Measurements from ENCODE around the gene TMED4. TPM values are rescaled to one million over a fixed set of nuclear protein-coding genes. Genes with fewer than 3 reads are reported as not detected.

TMED4 gene
- total and polyA plus RNA-seq, 2 of the 13 experiments (the other 11 are each of a cell fraction or from before 2014, with no cell fraction given), result 81.4 to 109 TPM

DNA sequence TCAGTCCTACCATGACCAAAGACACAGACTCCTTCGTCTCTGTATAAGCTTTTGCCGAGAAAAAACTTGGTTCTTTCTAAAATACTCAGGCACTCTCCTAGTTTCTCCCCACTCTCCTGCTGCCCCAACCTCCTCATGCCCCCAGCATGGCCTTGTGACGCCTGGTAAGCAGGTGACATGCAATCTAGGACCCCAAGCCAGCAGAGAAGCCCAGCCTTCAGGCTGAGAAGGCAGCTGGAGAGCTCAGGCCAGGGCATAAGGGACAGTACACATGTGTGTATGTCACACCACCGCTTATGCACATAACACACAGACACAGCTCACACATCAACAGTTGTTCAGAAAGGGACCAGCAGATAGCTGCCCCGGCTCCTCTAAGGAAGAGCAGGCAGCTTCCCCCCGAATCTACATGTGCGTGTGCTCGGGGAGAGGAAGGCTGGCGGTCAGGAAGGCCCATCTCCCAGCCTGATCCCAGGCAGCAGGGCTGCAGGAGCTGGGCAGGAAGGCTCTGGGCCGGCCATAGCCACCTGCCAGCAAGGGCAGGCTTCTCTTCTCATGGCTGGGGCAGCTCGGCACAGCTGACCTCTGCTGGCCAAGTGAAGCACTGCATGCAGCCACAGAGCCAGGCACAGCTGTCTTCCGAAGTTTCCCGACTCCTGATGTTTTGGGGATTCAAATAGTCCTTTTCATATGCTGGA, 16.8 kb downstream of the TMED4 start (continued):
- TF ChIP-seq, protein P1, sequence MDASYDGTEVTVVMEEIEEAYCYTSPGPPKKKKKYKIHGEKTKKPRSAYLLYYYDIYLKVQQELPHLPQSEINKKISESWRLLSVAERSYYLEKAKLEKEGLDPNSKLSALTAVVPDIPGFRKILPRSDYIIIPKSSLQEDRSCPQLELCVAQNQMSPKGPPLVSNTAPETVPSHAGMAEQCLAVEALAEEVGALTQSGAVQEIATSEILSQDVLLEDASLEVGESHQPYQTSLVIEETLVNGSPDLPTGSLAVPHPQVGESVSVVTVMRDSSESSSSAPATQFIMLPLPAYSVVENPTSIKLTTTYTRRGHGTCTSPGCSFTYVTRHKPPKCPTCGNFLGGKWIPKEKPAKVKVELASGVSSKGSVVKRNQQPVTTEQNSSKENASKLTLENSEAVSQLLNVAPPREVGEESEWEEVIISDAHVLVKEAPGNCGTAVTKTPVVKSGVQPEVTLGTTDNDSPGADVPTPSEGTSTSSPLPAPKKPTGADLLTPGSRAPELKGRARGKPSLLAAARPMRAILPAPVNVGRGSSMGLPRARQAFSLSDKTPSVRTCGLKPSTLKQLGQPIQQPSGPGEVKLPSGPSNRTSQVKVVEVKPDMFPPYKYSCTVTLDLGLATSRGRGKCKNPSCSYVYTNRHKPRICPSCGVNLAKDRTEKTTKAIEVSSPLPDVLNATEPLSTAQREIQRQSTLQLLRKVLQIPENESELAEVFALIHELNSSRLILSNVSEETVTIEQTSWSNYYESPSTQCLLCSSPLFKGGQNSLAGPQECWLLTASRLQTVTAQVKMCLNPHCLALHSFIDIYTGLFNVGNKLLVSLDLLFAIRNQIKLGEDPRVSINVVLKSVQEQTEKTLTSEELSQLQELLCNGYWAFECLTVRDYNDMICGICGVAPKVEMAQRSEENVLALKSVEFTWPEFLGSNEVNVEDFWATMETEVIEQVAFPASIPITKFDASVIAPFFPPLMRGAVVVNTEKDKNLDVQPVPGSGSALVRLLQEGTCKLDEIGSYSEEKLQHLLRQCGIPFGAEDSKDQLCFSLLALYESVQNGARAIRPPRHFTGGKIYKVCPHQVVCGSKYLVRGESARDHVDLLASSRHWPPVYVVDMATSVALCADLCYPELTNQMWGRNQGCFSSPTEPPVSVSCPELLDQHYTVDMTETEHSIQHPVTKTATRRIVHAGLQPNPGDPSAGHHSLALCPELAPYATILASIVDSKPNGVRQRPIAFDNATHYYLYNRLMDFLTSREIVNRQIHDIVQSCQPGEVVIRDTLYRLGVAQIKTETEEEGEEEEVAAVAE (CRISPR knock-in tag; IDR thresholded peaks at IDR 0.05; ENCODE audit: borderline replicate concordance), result no peak
- TF ChIP-seq DNMT1 (CRISPR knock-in tag; IDR thresholded peaks at IDR 0.05) (no peak), SRF (IDR thresholded peaks at IDR 0.05; ENCODE audit: low read depth, low read length) (no peak), MEIS2 (CRISPR knock-in tag; IDR thresholded peaks at IDR 0.05) (0 out of 2 replicates have a peak, but pooled peaks have one; percentile 9), ZNF205 (CRISPR knock-in tag; IDR thresholded peaks at IDR 0.05) (no peak), TOPORS (CRISPR knock-in tag; IDR thresholded peaks at IDR 0.05) (no peak), ZBTB21 (CRISPR knock-in tag; IDR thresholded peaks at IDR 0.05) (no peak), RXRB (CRISPR knock-in tag; IDR thresholded peaks at IDR 0.05; ENCODE audit: borderline replicate concordance) (peak; percentile 21; the same call in 1 of the 2 replicates), ARHGAP35 (CRISPR knock-in tag; IDR thresholded peaks at IDR 0.05; ENCODE audit: borderline replicate concordance) (no peak), SNAI1 (CRISPR knock-in tag; IDR thresholded peaks at IDR 0.05; ENCODE audit: borderline replicate concordance) (no peak)
- TF ChIP-seq, protein P2, sequence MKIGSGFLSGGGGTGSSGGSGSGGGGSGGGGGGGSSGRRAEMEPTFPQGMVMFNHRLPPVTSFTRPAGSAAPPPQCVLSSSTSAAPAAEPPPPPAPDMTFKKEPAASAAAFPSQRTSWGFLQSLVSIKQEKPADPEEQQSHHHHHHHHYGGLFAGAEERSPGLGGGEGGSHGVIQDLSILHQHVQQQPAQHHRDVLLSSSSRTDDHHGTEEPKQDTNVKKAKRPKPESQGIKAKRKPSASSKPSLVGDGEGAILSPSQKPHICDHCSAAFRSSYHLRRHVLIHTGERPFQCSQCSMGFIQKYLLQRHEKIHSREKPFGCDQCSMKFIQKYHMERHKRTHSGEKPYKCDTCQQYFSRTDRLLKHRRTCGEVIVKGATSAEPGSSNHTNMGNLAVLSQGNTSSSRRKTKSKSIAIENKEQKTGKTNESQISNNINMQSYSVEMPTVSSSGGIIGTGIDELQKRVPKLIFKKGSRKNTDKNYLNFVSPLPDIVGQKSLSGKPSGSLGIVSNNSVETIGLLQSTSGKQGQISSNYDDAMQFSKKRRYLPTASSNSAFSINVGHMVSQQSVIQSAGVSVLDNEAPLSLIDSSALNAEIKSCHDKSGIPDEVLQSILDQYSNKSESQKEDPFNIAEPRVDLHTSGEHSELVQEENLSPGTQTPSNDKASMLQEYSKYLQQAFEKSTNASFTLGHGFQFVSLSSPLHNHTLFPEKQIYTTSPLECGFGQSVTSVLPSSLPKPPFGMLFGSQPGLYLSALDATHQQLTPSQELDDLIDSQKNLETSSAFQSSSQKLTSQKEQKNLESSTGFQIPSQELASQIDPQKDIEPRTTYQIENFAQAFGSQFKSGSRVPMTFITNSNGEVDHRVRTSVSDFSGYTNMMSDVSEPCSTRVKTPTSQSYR (CRISPR knock-in tag; IDR thresholded peaks at IDR 0.05; ENCODE audit: borderline replicate concordance), result no peak
- TF ChIP-seq, protein P3, sequence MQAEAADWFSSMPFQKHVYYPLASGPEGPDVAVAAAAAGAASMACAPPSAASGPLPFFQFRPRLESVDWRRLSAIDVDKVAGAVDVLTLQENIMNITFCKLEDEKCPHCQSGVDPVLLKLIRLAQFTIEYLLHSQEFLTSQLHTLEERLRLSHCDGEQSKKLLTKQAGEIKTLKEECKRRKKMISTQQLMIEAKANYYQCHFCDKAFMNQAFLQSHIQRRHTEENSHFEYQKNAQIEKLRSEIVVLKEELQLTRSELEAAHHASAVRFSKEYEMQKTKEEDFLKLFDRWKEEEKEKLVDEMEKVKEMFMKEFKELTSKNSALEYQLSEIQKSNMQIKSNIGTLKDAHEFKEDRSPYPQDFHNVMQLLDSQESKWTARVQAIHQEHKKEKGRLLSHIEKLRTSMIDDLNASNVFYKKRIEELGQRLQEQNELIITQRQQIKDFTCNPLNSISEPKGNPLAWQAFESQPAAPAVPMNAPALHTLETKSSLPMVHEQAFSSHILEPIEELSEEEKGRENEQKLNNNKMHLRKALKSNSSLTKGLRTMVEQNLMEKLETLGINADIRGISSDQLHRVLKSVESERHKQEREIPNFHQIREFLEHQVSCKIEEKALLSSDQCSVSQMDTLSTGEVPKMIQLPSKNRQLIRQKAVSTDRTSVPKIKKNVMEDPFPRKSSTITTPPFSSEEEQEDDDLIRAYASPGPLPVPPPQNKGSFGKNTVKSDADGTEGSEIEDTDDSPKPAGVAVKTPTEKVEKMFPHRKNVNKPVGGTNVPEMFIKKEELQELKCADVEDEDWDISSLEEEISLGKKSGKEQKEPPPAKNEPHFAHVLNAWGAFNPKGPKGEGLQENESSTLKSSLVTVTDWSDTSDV (CRISPR knock-in tag; IDR thresholded peaks at IDR 0.05), result no peak
- TF ChIP-seq, protein P4, sequence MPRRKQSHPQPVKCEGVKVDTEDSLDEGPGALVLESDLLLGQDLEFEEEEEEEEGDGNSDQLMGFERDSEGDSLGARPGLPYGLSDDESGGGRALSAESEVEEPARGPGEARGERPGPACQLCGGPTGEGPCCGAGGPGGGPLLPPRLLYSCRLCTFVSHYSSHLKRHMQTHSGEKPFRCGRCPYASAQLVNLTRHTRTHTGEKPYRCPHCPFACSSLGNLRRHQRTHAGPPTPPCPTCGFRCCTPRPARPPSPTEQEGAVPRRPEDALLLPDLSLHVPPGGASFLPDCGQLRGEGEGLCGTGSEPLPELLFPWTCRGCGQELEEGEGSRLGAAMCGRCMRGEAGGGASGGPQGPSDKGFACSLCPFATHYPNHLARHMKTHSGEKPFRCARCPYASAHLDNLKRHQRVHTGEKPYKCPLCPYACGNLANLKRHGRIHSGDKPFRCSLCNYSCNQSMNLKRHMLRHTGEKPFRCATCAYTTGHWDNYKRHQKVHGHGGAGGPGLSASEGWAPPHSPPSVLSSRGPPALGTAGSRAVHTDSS (CRISPR knock-in tag; conservative IDR thresholded peaks at IDR 0.05), result no peak
- TF ChIP-seq, protein P5, sequence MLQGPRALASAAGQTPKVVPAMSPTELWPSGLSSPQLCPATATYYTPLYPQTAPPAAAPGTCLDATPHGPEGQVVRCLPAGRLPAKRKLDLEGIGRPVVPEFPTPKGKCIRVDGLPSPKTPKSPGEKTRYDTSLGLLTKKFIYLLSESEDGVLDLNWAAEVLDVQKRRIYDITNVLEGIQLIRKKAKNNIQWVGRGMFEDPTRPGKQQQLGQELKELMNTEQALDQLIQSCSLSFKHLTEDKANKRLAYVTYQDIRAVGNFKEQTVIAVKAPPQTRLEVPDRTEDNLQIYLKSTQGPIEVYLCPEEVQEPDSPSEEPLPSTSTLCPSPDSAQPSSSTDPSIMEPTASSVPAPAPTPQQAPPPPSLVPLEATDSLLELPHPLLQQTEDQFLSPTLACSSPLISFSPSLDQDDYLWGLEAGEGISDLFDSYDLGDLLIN (CRISPR knock-in tag; IDR thresholded peaks at IDR 0.05; ENCODE audit: borderline replicate concordance), result no peak
